Measurements from ENCODE around the gene BLMH.

GRCh38 chr17:30232824-30233427 is 58.8 kb downstream of the BLMH start:
- TF ChIP-seq ATF3 (IDR thresholded peaks at IDR 0.05): no peak
- TF ChIP-seq CTCF (IDR thresholded peaks at IDR 0.05; ENCODE audit: low read depth, low read length, missing input control): no peak
- TF ChIP-seq TAF1 (conservative IDR thresholded peaks at IDR 0.05): no peak
- no peak for TF ChIP-seq SP1 (IDR thresholded peaks at IDR 0.05)
- no peak for TF ChIP-seq FOXA1 (IDR thresholded peaks at IDR 0.05)
- TF ChIP-seq REST (IDR thresholded peaks at IDR 0.05): no peak
- no peak for TF ChIP-seq MAX (IDR thresholded peaks at IDR 0.05)
